ENCODE results near the gene PPP2R2C. TPM values are rescaled to one million over a fixed set of nuclear protein-coding genes. Genes with fewer than 3 reads are reported as not detected.

Gene PPP2R2C
- total RNA-seq, 1 experiment from 2014 or later, result 26.7 TPM

DNA sequence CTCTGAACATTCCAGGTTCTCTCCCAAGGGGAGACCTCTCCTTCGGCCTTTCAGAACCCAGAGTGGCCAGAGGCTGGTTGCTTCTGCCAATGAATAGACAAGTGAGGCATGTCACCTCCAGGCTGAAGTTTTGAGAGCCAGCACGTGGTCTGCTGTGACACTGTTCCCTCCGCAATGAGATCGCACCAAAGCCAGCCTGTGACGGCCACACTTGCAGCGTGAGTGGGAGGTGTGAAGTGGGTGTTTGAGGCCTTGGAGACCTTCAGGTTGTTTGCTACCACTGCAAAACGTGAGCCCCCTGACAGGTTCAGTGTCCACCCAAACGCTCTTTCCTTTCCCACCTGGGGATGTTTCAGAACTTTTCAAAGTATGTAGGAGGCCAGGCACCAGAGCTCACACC lies 121.8 kb downstream of the PPP2R2C start:
- Histone ChIP-seq H3K27ac (ENCODE audit: low read length) (no peak overlapping the region), H3K9me3 (ENCODE audit: control insufficient read depth, insufficient read depth, low read depth, low read length) (no peaks in the 10 kb centered on the region), H3K4me3 (ENCODE audit: low read depth in 2 of 2, low read length in 2 of 2) (no peak overlapping the region), H3K36me3 (ENCODE audit: control insufficient read depth, insufficient read depth, low read length) (no peaks in the 10 kb centered on the region), H3K27me3 (ENCODE audit: control insufficient read depth, insufficient read depth, low read length) (no peaks in the 10 kb centered on the region), H3K4me1 (ENCODE audit: control insufficient read depth, insufficient read depth, low read length) (no peaks in the 10 kb centered on the region)
- CTCF ChIA-PET, result no interaction called here
- POLR2A ChIA-PET, result no interaction called here
- ATAC-seq (no peak), DNase-seq (ENCODE audit: low read depth, low spot score) (no peak)
- BruUV-seq (replicated peaks), result no TSS peak
- in situ Hi-C loops (cut with HindIII; ENCODE audit: low pct_unique_long_range_greater_than_20kb, low sequenced_read_pairs) (no loop called here), intact Hi-C loops (cut with micrococcal nuclease; ENCODE audit: unreplicated experiment) (no loop called here)
- no peak for TF ChIP-seq POLR2AphosphoS5 (IDR thresholded peaks at IDR 0.05; ENCODE audit: low read depth, low read length)

DNA sequence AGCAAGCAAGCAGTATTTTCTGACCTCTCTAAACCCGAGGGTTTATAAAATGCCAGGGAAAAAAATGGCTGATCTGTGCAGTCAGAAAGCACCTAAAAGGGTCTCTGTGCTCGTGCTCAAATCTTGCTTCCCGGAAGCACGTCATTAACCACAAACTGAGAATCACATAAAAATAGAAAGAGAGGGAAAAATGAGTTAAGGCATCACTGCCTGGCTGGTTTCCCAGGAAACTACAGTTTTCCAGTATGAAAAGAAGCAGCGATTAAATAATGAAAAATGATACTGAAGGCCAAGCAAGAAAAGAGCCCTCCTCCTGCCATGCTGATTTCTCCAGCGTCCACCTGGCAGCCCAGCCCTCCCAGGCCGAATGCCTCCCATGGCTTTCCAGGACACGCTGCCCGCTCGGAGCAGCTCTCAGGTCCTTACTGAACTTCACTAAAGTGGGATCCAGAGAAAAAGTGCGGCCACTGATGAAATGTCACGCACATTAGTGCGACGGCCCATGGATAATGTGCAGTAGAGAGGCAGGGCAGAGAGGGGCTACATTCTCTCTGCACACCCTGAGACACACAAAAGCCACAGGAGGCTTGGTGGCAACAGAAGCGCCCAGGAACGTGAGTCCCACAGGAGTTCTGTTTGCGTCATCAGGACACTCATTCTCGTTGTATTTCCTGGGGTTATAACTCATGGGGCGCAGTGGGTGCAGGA lies 122.4 kb downstream of the PPP2R2C start:
- intact Hi-C loops (cut with micrococcal nuclease; ENCODE audit: unreplicated experiment), result no loop called here
- ChIA-PET CTCF (no interaction called here), POLR2A (no interaction called here)
- H3K4me1 ChIP-seq (ENCODE audit: control insufficient read depth, insufficient read depth, low read length), result peaks cover under 1% of the 10 kb centered on the region; the same call in 1 of the 2 replicates
- no peaks in the 10 kb centered on the region for H3K27me3 ChIP-seq (ENCODE audit: control insufficient read depth, insufficient read depth, low read length)
- no peak for DNase-seq (ENCODE audit: low read depth, low spot score)
- no peaks in the 10 kb centered on the region for H3K36me3 ChIP-seq (ENCODE audit: control insufficient read depth, insufficient read depth, low read length)
- in situ Hi-C loops (cut with HindIII; ENCODE audit: low pct_unique_long_range_greater_than_20kb, low sequenced_read_pairs), result no loop called here
- ATAC-seq, result no peak
- BruUV-seq (replicated peaks), result no TSS peak
- no peaks in the 10 kb centered on the region for H3K9me3 ChIP-seq (ENCODE audit: control insufficient read depth, insufficient read depth, low read depth, low read length)
- H3K4me3 ChIP-seq (ENCODE audit: low read depth in 2 of 2, low read length in 2 of 2), result no peak overlapping the region
- H3K27ac ChIP-seq (ENCODE audit: low read length), result no peak overlapping the region
- no peak for TF ChIP-seq SIN3A (IDR thresholded peaks at IDR 0.05; ENCODE audit: borderline replicate concordance, insufficient read depth, low read depth, low read length)
- TF ChIP-seq, protein P1, sequence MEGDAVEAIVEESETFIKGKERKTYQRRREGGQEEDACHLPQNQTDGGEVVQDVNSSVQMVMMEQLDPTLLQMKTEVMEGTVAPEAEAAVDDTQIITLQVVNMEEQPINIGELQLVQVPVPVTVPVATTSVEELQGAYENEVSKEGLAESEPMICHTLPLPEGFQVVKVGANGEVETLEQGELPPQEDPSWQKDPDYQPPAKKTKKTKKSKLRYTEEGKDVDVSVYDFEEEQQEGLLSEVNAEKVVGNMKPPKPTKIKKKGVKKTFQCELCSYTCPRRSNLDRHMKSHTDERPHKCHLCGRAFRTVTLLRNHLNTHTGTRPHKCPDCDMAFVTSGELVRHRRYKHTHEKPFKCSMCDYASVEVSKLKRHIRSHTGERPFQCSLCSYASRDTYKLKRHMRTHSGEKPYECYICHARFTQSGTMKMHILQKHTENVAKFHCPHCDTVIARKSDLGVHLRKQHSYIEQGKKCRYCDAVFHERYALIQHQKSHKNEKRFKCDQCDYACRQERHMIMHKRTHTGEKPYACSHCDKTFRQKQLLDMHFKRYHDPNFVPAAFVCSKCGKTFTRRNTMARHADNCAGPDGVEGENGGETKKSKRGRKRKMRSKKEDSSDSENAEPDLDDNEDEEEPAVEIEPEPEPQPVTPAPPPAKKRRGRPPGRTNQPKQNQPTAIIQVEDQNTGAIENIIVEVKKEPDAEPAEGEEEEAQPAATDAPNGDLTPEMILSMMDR (IDR thresholded peaks at IDR 0.05), result no peak
- TF ChIP-seq, protein P2, sequence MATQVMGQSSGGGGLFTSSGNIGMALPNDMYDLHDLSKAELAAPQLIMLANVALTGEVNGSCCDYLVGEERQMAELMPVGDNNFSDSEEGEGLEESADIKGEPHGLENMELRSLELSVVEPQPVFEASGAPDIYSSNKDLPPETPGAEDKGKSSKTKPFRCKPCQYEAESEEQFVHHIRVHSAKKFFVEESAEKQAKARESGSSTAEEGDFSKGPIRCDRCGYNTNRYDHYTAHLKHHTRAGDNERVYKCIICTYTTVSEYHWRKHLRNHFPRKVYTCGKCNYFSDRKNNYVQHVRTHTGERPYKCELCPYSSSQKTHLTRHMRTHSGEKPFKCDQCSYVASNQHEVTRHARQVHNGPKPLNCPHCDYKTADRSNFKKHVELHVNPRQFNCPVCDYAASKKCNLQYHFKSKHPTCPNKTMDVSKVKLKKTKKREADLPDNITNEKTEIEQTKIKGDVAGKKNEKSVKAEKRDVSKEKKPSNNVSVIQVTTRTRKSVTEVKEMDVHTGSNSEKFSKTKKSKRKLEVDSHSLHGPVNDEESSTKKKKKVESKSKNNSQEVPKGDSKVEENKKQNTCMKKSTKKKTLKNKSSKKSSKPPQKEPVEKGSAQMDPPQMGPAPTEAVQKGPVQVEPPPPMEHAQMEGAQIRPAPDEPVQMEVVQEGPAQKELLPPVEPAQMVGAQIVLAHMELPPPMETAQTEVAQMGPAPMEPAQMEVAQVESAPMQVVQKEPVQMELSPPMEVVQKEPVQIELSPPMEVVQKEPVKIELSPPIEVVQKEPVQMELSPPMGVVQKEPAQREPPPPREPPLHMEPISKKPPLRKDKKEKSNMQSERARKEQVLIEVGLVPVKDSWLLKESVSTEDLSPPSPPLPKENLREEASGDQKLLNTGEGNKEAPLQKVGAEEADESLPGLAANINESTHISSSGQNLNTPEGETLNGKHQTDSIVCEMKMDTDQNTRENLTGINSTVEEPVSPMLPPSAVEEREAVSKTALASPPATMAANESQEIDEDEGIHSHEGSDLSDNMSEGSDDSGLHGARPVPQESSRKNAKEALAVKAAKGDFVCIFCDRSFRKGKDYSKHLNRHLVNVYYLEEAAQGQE (IDR thresholded peaks at IDR 0.05; ENCODE audit: insufficient read depth in 1 of 2, low read depth in 2 of 2, low read length in 1 of 2), result no peak
- TF ChIP-seq TCF7L2 (IDR thresholded peaks at IDR 0.05; ENCODE audit: low read depth, low read length), result no peak
- TF ChIP-seq POLR2AphosphoS5 (IDR thresholded peaks at IDR 0.05; ENCODE audit: low read depth, low read length), result no peak

DNA sequence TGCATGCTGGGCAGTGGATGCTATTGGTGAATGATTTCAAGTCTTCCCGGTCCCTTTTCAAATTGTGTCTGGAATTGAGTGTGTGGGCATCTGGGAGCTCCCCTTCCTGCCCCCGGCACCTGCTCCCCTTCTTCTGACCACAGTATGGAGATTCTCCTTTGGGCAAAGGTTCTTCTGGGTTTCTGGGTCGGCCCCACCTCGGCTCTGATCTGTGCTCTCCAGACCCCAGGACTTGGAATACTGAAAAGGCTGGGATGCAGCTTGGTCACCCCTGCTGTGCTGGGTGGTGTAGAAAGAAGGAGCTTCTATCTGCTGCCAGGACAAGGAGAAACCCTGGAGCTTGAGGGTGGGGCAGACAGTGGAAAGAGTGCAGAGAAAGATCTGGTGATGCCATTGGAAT lies 124.0 kb downstream of the PPP2R2C start:
- Histone ChIP-seq H3K4me3 (ENCODE audit: low read depth in 2 of 2, low read length in 2 of 2) (no peak overlapping the region), H3K36me3 (ENCODE audit: control insufficient read depth, insufficient read depth, low read length) (no peaks in the 10 kb centered on the region), H3K9me3 (ENCODE audit: control insufficient read depth, insufficient read depth, low read depth, low read length) (no peaks in the 10 kb centered on the region), H3K27me3 (ENCODE audit: control insufficient read depth, insufficient read depth, low read length) (no peaks in the 10 kb centered on the region), H3K27ac (ENCODE audit: low read length) (no peak overlapping the region), H3K4me1 (ENCODE audit: control insufficient read depth, insufficient read depth, low read length) (peaks cover 14% of the 10 kb centered on the region)
- intact Hi-C loops (cut with micrococcal nuclease; ENCODE audit: unreplicated experiment) (no loop called here), in situ Hi-C loops (cut with HindIII; ENCODE audit: low pct_unique_long_range_greater_than_20kb, low sequenced_read_pairs) (no loop called here)
- DNase-seq (ENCODE audit: low read depth, low spot score) (no peak), ATAC-seq (no peak)
- BruUV-seq (replicated peaks), result no TSS peak
- TF ChIP-seq SIN3A (IDR thresholded peaks at IDR 0.05; ENCODE audit: borderline replicate concordance, insufficient read depth, low read depth, low read length) (no peak), POLR2AphosphoS5 (IDR thresholded peaks at IDR 0.05; ENCODE audit: low read depth, low read length) (no peak), TCF7L2 (IDR thresholded peaks at IDR 0.05; ENCODE audit: low read depth, low read length) (no peak)
- TF ChIP-seq, protein P1 (IDR thresholded peaks at IDR 0.05), result no peak
- TF ChIP-seq, protein P2 (IDR thresholded peaks at IDR 0.05; ENCODE audit: insufficient read depth in 1 of 2, low read depth in 2 of 2, low read length in 1 of 2), result no peak
- CTCF ChIA-PET, result no interaction called here
- POLR2A ChIA-PET, result no interaction called here
